Kidney (tissue), 14 donors: ENCODE results near the gene PCBP2. TPM values are rescaled to one million over a fixed set of nuclear protein-coding genes. Genes with fewer than 3 reads are reported as not detected.
"Not testable (repeated sequence)": the region's sequence is repeated elsewhere in the genome, so short reads cannot be mapped to it uniquely, and the experiment has no call there.

Experiments
- DNase-seq, 5 donors: peaks; one replicate each; pipeline ENCODE4 v3.0.0-alpha.2; 2013 to 2020
- FAIRE-seq: peaks from 2 replicates; lab custom pipeline; 2012; peaks lifted over from hg19 to GRCh38; lab: Jason Lieb, UNC
- H3K27ac ChIP-seq, 2 donors: one replicate each; pipeline ENCODE4 v1.7.0; 2013; ENCODE audit warnings: low read depth in 2 of 2, low read length in 2 of 2, inconsistent platforms in 1 of 2
- H3K27me3 ChIP-seq: one replicate; pipeline ENCODE4 v1.7.1; 2013; ENCODE audit warnings: low read length, inconsistent platforms; ENCODE audit not compliant: control insufficient read depth, insufficient read depth
- H3K36me3 ChIP-seq, 3 donors: one replicate each; pipeline versions ENCODE4 v1.7.0 to v1.7.1; 2013; ENCODE audit warnings: low read length in 3 of 3, control low read depth in 1 of 3, inconsistent platforms in 1 of 3; ENCODE audit not compliant: insufficient read depth in 3 of 3, control insufficient read depth in 2 of 3
- H3K4me1 ChIP-seq, 3 donors: one replicate each; pipeline versions ENCODE4 v1.7.0 to v1.7.1; 2013; ENCODE audit warnings: low read length in 3 of 3, inconsistent platforms in 1 of 3, low read depth in 1 of 3; ENCODE audit not compliant: control insufficient read depth in 2 of 3, insufficient read depth in 2 of 3
- H3K4me3 ChIP-seq, 3 donors: one replicate each; pipeline versions ENCODE4 v1.7.0 to v1.8.1; 2013; ENCODE audit warnings: low read length in 3 of 3, control low read depth in 1 of 3, inconsistent platforms in 1 of 3
- H3K9ac ChIP-seq, 3 donors: one replicate each; pipeline versions ENCODE4 v1.7.0 to v1.7.1; 2013; ENCODE audit warnings: low read length in 3 of 3, control low read depth in 1 of 3, inconsistent platforms in 1 of 3
- H3K9me3 ChIP-seq, 3 donors: one replicate each; pipeline versions ENCODE4 v1.7.0 to v1.7.1; 2013; ENCODE audit warnings: low read length in 3 of 3, control low read depth in 1 of 3, inconsistent platforms in 1 of 3; ENCODE audit not compliant: control insufficient read depth in 2 of 3, insufficient read depth in 1 of 3
- intact Hi-C: fragments of 100-400 bp; cut with DNase I; formaldehyde crosslinking; loops from one replicate; pipeline ENCODE4 v1.11.1; 2022
- polyA plus RNA-seq: library from polyadenylated mRNA; stranded (reverse); fragments of 350-450 nt; fragmentation: Illumina TruSeq; extraction: RNeasy Lipid Tissue Mini Kit (QIAGEN cat#74804); gene quantifications from one replicate; pipeline ENCODE4 v1.2.3, GENCODE V29; 2014; ENCODE audit warnings: low read depth, low replicate concordance; ENCODE audit not compliant: insufficient read depth
- total RNA-seq: library from RNA; stranded (reverse); fragmentation: NEBNext Ultra II Directional; extraction: Animal tissue kit (Norgen Biotek cat#: 25700); gene quantifications from one replicate; pipeline ENCODE4 v1.2.1, GENCODE V29; 2021
- TF ChIP-seq, protein P1 (sequence below): IDR thresholded peaks from 3 replicates; pipeline ENCODE4 v1.5.1; 2012; ENCODE audit warnings: mild to moderate bottlenecking, moderate library complexity, borderline replicate concordance; ENCODE audit not compliant: insufficient read depth; ENCODE audit errors: extremely low read depth
- donor health status: control.
- donor health status: control.
- donor health status: control.
- donor health status: control.
- donor health status: control.
- donor health status: DM: yes; HTN: yes; CAD: no.
- donor health status: Normal renal cell carcinoma (clear cell type).

PCBP2 gene
- total and polyA plus RNA-seq, 2 donors from 2014 or later: 597 to 732 TPM

DNA sequence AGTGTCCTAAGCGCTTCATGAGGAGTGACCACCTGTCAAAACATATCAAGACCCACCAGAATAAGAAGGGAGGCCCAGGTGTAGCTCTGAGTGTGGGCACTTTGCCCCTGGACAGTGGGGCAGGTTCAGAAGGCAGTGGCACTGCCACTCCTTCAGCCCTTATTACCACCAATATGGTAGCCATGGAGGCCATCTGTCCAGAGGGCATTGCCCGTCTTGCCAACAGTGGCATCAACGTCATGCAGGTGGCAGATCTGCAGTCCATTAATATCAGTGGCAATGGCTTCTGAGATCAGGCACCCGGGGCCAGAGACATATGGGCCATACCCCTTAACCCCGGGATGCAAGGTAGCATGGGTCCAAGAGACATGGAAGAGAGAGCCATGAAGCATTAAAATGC is 41.0 kb upstream of the PCBP2 start:
- Histone ChIP-seq H3K9me3 (no peaks in the 10 kb centered on the region), H3K27ac (no peak overlapping the region), H3K36me3 (peaks cover 6 to 31% (median 19%) of the 10 kb centered on the region in 3 donors), H3K4me3 (no peak overlapping the region), H3K4me1 (peaks cover 0 to 4% (median 4%) of the 10 kb centered on the region in 3 donors), H3K27me3 (no peaks in the 10 kb centered on the region), H3K9ac (no peak overlapping the region)
- intact Hi-C loops: no loop called here
- TF ChIP-seq, protein P1, sequence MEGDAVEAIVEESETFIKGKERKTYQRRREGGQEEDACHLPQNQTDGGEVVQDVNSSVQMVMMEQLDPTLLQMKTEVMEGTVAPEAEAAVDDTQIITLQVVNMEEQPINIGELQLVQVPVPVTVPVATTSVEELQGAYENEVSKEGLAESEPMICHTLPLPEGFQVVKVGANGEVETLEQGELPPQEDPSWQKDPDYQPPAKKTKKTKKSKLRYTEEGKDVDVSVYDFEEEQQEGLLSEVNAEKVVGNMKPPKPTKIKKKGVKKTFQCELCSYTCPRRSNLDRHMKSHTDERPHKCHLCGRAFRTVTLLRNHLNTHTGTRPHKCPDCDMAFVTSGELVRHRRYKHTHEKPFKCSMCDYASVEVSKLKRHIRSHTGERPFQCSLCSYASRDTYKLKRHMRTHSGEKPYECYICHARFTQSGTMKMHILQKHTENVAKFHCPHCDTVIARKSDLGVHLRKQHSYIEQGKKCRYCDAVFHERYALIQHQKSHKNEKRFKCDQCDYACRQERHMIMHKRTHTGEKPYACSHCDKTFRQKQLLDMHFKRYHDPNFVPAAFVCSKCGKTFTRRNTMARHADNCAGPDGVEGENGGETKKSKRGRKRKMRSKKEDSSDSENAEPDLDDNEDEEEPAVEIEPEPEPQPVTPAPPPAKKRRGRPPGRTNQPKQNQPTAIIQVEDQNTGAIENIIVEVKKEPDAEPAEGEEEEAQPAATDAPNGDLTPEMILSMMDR: no peak
- DNase-seq (peak in 1 of 5 donors; percentile 5), FAIRE-seq (no peak)

DNA sequence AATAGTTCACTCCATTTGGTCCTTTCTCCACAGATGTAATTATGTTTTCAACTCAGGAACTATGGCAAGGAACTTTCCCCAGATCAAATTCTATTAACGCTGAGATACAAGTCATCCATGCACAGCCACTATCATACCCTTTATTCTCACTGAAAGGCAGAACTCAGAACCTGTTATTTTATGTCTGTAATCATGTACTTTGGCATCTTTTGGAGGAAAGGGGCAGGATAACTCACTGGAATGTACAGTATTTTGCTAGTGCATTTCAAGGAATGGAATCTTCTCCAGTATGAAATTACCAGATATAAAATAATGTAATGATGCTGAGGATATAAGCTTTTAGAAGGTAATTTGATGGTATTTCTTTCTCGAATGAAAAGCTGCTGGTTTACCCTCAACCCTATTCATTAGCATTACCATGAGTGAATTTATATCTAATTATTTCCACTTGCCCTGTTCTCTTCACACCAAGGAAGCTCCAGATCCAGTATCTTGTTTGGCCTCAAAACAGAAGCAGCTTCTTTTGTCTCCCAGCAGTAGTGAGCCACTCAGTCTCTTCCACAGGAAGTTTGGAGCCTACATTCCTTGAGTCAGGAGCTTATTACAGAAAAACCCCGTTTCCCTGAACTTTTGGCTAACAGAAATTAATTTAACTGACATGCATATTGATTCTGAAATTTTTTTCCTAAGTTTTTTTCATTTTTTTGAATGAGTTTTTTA is 38.3 kb upstream of the PCBP2 start:
- H3K9ac ChIP-seq: no peak overlapping the region
- TF ChIP-seq, protein P1: no peak
- intact Hi-C loops: no loop called here
- H3K9me3 ChIP-seq: no peaks in the 10 kb centered on the region
- H3K27ac ChIP-seq: no peak overlapping the region
- DNase-seq (no peak), FAIRE-seq (no peak)
- H3K4me1 ChIP-seq: peaks cover 0 to 4% (median 4%) of the 10 kb centered on the region in 3 donors
- no peak overlapping the region for H3K4me3 ChIP-seq
- peaks cover 6 to 27% (median 15%) of the 10 kb centered on the region in 3 donors for H3K36me3 ChIP-seq
- H3K27me3 ChIP-seq: no peaks in the 10 kb centered on the region

DNA sequence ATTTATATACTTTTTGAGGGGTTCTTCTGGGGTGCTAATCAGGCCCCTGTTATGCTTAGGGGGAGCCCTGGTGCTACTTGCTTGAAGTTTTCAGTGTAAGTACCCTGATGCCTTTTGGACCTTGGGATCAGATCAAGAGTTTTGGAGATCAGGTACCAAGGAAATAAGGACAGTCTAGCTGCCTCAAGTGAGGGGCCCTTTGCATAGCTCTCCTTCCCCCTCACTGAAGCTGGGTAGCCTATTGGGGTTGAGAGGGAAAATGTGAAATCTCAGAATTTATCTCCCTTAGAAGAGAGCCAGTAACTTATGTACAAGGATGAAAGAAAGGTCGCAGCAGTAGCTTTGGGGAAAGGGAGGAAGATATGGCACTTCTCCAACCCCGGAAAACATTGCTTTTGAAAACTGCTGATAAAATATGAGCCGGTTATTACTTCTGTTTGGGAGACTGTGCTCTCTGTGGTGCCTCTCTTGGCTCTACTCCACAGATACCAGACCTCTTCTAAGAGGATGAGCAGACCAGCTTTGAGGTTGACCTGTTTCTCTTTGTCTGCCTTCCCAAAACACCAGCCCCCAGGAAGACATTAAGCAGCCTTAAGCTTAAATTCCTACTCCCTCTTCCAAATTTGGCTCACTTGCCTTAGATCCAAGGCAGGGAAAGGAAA is 37.0 kb upstream of the PCBP2 start:
- H3K9me3 ChIP-seq: no peaks in the 10 kb centered on the region
- TF ChIP-seq, protein P1: no peak
- H3K36me3 ChIP-seq: peaks cover 6 to 17% (median 10%) of the 10 kb centered on the region in 3 donors
- no peak overlapping the region for H3K27ac ChIP-seq
- DNase-seq (peak in 1 of 5 donors; percentile 26), FAIRE-seq (no peak)
- H3K9ac ChIP-seq: no peak overlapping the region
- intact Hi-C loops: no loop called here
- H3K27me3 ChIP-seq: no peaks in the 10 kb centered on the region
- H3K4me1 ChIP-seq: peaks cover 0 to 4% (median 4%) of the 10 kb centered on the region in 3 donors
- H3K4me3 ChIP-seq: no peak overlapping the region

DNA sequence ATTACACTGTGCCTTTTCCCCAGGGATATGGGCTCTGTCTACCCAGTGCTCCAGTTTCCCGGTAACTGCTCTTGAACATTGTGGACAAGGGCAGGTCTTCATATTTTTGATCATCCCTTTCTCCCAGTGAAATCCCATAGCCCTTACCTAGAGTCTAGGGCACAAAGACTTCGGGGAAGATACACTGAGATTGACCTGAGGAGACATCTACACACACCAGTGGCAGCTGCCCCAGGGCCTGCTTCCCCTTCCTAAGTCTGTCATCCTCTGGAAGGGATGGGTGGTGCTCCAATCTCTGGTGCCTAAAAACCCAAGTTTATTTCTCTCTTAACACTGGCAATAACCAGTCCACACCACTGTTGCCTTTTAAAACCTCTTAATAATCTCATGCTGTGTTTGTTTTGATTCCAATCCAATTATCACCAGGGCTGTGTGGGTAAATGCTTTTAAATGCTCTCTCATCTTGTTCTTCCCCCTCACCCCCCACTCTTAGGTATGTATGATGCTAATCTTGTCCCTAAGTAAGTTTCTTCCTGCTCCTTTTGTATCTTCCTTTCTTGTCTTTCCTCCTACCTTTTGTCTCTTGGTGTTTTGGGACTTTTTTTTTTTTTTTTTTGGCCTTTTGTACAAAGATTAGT is 36.0 kb upstream of the PCBP2 start:
- intact Hi-C loops, H3K4me1 ChIP-seq, H3K4me3 ChIP-seq, H3K27ac ChIP-seq, H3K9ac ChIP-seq, H3K27me3 ChIP-seq, FAIRE-seq, H3K9me3 ChIP-seq: not testable (repeated sequence)
- peak in 1 of 5 donors; percentile 9 for DNase-seq
- peaks cover 4 to 14% (median 7%) of the 10 kb centered on the region in 3 donors for H3K36me3 ChIP-seq

DNA sequence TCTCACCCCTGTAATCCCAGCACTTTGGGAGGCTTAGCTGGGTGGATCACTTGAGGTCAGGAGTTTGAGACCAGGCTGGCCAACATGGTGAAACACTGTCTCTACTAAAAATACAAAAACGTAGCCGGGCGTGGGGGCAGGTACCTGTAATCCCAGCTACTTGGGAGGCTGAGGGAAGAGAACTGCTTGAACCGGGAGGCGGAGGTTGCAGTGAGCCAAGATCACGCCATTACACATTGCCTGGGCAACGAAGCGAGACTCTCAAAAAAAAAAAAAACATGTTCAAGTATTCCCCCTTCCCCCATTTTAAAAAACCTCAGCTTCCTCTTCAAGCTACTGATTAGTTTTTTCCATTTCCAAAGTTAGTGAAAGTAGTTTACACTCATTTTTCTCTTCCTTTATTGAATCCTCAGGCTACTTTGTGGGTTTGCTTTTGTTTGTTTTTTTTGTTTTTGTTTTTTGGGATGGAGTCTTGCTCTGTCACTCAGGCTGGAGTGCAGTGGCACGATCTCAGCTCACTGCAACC is 34.5 kb upstream of the PCBP2 start:
- H3K9ac ChIP-seq, FAIRE-seq, H3K4me3 ChIP-seq, intact Hi-C loops, H3K36me3 ChIP-seq, H3K27ac ChIP-seq, H3K4me1 ChIP-seq, H3K9me3 ChIP-seq, H3K27me3 ChIP-seq: not testable (repeated sequence)
- peak in 1 of 5 donors; percentile 8 for DNase-seq
